Measurements from ENCODE around the gene NGFR.

DNA sequence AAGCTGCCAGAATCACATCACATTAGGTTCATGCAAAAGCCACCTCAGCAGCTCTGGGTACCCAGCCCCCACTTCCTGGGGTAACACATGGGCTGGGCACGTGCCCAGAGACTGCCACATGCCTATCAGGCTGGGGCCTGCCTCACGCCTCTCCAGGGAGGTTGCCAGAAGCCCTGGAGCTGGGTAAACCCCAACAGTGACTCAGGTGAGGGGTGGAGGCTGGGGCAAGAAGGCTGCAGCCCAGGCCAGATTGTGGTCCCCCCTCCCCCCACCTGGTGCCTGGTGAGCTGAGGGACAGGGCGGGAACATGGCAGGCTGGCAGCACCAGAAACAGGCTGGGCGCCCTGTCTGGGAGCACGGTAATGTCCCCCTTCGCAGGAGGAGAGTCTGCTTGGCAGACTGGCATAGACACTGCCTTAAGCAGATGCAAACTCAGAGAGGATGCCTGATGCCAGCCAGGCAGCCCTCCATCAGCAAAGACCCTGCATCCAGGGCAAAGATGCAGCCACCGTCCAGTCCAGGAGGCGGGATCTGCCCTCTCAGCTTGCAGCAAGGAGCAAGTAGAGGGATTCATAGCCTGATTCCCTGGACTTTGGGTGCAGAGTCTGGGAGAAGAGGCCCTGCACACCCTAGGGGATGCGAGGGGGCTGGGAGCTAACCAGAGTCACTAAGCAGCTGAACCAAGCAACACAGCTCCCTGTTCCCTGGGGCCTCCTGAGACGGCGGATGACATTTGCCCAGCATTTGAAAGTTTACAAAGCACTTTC, 28.8 kb downstream of the NGFR start:
- TF ChIP-seq, protein P1, sequence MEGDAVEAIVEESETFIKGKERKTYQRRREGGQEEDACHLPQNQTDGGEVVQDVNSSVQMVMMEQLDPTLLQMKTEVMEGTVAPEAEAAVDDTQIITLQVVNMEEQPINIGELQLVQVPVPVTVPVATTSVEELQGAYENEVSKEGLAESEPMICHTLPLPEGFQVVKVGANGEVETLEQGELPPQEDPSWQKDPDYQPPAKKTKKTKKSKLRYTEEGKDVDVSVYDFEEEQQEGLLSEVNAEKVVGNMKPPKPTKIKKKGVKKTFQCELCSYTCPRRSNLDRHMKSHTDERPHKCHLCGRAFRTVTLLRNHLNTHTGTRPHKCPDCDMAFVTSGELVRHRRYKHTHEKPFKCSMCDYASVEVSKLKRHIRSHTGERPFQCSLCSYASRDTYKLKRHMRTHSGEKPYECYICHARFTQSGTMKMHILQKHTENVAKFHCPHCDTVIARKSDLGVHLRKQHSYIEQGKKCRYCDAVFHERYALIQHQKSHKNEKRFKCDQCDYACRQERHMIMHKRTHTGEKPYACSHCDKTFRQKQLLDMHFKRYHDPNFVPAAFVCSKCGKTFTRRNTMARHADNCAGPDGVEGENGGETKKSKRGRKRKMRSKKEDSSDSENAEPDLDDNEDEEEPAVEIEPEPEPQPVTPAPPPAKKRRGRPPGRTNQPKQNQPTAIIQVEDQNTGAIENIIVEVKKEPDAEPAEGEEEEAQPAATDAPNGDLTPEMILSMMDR (IDR thresholded peaks at IDR 0.05; ENCODE audit: low read length) = no peak
- TF ChIP-seq EZH2 (optimal IDR thresholded peaks at IDR 0.05; ENCODE audit: low read depth, low read length) (no peak), EZH2phosphoT487 (IDR thresholded peaks at IDR 0.05; ENCODE audit: low read length) (no peak)
